ENCODE measurements around the gene BAX.
A peak's percentile ranks its signal among the peaks of the same experiment; 100 is the strongest.

Gene BAX

DNA sequence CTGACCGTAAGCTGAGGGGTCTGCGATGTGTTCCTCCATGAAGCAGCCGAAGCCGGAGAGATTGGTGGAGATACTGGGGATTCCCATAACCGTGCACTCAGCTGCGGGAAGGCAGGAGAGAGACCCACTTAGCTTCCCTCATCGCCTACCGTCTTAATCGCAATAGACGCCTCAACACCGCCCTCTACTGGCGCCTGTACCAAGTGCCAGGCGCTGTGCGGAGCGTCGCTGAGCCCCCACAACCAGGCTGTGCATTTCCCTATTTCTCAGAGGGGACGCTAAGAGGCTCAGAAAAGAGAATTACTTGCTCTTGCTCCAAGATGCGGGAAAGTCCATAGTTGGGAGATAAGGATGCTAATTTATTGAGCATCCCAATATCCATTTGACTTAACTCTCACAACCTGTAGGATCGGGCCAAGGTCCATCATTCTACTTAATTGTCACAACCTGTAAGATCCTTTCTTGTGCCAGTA is 16.3 kb downstream of the BAX start:
- peak; percentile 94 for TF ChIP-seq CTCF (IDR thresholded peaks at IDR 0.05; ENCODE audit: insufficient read depth, low read depth, low read length, missing control alignments)
- DNase-seq (ENCODE audit: low read depth) = peak; percentile 87
- no peak overlapping the region for H3K4me3 ChIP-seq (ENCODE audit: low read depth, low read length)

- TF ChIP-seq CTCF (IDR thresholded peaks at IDR 0.05; ENCODE audit: insufficient read depth, low read depth, low read length, missing control alignments) = no peak
- DNase-seq (ENCODE audit: low read depth) = peak; percentile 65
- H3K4me3 ChIP-seq (ENCODE audit: low read depth, low read length) = no peak overlapping the region
Observed at GRCh38 chr19:48975947-48976847, 21.5 kb downstream of the BAX start.

GRCh38 chr19:48977061-48977460 is 22.4 kb downstream of the BAX start:
- TF ChIP-seq CTCF (IDR thresholded peaks at IDR 0.05; ENCODE audit: insufficient read depth, low read depth, low read length, missing control alignments) = no peak
- no peak for DNase-seq (ENCODE audit: low read depth)
- no peak overlapping the region for H3K4me3 ChIP-seq (ENCODE audit: low read depth, low read length)

DNA sequence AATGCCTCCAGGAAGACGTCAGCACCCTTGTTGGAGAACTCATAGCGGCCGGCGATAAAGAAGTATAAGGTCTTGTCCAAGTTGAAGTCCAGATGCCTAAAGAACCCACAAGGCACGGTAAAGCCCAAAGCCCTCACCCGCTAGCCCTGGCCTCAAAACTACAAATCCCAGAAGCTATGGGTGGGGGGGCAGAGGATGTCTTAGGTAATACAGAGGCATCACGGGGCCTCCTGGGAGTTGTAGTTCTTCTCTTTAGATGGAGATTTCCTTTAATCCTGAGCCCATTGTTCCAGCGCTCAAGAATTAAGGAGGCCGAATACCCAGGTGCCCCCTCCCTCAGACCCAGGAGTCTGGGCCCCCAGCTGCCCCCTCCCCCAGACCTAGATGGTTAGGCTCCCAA is 27.6 kb downstream of the BAX start:
- no peak for DNase-seq (ENCODE audit: low read depth)
- no peak for TF ChIP-seq CTCF (IDR thresholded peaks at IDR 0.05; ENCODE audit: insufficient read depth, low read depth, low read length, missing control alignments)
- H3K4me3 ChIP-seq (ENCODE audit: low read depth, low read length) = no peak overlapping the region

- DNase-seq (ENCODE audit: low read depth) = no peak
- H3K4me3 ChIP-seq (ENCODE audit: low read depth, low read length) = no peak overlapping the region
- TF ChIP-seq CTCF (IDR thresholded peaks at IDR 0.05; ENCODE audit: insufficient read depth, low read depth, low read length, missing control alignments) = no peak
Observed at GRCh38 chr19:48985711-48986110, 31.0 kb downstream of the BAX start.

GRCh38 chr19:48986211-48986610 is 31.5 kb downstream of the BAX start:
- DNase-seq (ENCODE audit: low read depth) = no peak
- TF ChIP-seq CTCF (IDR thresholded peaks at IDR 0.05; ENCODE audit: insufficient read depth, low read depth, low read length, missing control alignments) = no peak
- H3K4me3 ChIP-seq (ENCODE audit: low read depth, low read length) = no peak overlapping the region
